GM18498 (cell line): ENCODE data around the gene KDM6A.
"Not testable (repeated sequence)": the region's sequence is repeated elsewhere in the genome, so short reads cannot be mapped to it uniquely, and the experiment has no call there.

ENCODE experiments used
- ATAC-seq: cut with Tn5 transposase; IDR thresholded peaks from one replicate; pipeline ENCODE4 v1.9.1; 2021; ENCODE audit warnings: mild to moderate bottlenecking, moderate library complexity; ENCODE audit not compliant: unreplicated experiment

Gene KDM6A

GRCh38 chrX:45001048-45001447, 128.1 kb downstream of the KDM6A start:
- no peak for ATAC-seq

DNA sequence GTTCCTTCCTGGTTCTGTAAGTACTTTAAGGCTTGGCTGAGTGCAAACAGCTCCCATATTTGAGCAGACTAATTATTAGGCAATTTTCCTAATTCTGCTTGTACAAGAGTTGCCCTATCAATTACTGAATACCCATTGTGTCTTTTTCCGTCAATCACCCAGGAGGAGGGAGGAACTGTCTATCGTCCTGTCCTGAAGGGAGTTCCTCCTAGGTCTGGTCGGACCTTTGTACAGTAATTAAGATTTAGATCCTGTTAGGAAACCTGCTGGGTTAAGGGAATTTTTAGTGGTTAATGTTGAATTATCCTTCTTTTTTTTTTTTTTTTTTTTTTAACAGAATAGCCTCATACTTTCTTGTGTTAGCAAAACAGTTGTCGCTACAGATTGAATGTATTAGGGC, 130.1 kb downstream of the KDM6A start:
- ATAC-seq: no peak

- ATAC-seq: no peak
These were observed 133.2 kb downstream of the KDM6A start for GRCh38 chrX:45006002-45006800.

DNA sequence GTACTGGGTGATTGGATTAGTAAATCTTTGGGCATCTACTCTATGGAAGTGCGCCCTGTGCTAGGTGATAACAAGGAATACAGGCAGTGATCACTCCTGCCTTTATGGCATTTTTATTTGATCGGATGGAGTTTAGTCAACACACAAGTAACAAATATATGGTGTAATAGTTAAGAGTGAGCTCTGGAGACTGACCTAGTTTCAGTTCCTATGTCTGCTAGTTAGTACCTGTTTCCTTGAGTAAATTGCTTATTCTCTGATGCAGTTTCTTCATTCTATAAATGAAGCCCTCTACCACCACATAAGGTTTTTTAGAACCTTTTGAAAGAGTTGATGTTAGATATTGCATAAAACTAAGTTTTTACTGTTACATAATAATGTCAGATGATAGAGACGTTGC, 134.6 kb downstream of the KDM6A start:
- ATAC-seq: no peak

GRCh38 chrX:45009371-45010000, 136.5 kb downstream of the KDM6A start:
- no peak for ATAC-seq

GRCh38 chrX:45011131-45011530, 138.1 kb downstream of the KDM6A start:
- no peak for ATAC-seq

GRCh38 chrX:45011597-45011996, 138.6 kb downstream of the KDM6A start:
- no peak for ATAC-seq

DNA sequence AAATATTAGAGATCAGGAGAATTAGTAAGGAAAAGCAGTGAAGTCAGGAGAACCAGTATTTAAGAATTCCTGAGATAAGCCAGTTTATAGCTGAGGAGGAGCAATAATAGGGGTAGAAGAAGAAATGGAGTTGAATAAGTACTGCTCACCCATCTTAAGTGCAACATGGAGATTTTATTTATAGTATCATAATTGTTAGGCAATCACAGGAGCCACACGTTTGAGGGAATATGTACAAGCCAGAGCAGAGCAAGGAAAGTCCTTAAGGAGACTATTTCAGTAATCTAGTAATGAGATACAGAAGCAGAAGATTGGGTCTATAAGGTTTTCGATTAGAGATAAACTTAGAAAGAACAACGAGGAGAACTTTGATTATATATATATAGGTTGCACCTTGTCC, 145.0 kb downstream of the KDM6A start:
- no peak for ATAC-seq

- no peak for ATAC-seq
These were observed 149.2 kb downstream of the KDM6A start for GRCh38 chrX:45022150-45022549.

GRCh38 chrX:45024501-45024900, 151.5 kb downstream of the KDM6A start:
- no peak for ATAC-seq

GRCh38 chrX:45026036-45026435, 153.0 kb downstream of the KDM6A start:
- no peak for ATAC-seq

GRCh38 chrX:45031830-45032378, 158.9 kb downstream of the KDM6A start:
- no peak for ATAC-seq

DNA sequence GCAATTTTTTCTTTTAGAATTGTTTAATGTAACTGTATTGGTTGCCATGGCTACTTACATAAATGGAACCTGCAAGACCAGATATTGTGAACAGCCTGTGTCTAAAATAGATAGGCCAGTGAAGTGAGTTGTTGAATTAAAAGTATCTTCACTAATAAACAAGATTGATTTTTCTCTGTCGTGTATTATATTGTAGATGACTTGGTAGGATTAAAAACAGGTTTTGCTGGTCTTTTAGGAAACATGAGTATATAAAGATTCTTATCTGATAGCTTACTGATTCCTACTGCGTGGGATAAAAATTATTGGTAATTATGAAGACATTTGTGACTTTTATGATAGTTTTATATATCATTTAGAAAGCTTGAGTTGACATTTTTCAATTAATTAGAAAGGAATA, 162.1 kb downstream of the KDM6A start:
- no peak for ATAC-seq

- ATAC-seq: no peak
These were observed 163.2 kb downstream of the KDM6A start for GRCh38 chrX:45036161-45036560.

GRCh38 chrX:45040137-45040536, 167.1 kb downstream of the KDM6A start:
- not testable (repeated sequence) for ATAC-seq

DNA sequence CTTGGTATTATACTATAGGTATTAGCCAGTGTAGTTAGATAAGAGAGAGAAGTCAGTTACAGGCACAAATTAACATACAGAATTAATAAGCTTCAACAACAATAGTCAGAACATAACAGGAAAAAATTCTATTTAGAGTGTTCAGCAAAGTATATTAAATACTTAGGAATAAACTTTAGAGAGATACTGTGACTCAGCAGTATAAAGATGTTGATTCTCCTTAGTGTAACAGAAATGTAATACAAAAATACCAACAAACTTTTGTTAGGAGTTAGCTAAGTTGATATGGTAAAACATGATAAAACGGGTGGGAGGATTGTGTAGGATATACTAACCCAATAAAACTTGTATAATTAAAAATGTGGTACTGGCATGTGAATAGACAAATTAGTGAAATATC, 173.4 kb downstream of the KDM6A start:
- ATAC-seq: no peak

GRCh38 chrX:45050558-45050957, 177.6 kb downstream of the KDM6A start:
- no peak for ATAC-seq

DNA sequence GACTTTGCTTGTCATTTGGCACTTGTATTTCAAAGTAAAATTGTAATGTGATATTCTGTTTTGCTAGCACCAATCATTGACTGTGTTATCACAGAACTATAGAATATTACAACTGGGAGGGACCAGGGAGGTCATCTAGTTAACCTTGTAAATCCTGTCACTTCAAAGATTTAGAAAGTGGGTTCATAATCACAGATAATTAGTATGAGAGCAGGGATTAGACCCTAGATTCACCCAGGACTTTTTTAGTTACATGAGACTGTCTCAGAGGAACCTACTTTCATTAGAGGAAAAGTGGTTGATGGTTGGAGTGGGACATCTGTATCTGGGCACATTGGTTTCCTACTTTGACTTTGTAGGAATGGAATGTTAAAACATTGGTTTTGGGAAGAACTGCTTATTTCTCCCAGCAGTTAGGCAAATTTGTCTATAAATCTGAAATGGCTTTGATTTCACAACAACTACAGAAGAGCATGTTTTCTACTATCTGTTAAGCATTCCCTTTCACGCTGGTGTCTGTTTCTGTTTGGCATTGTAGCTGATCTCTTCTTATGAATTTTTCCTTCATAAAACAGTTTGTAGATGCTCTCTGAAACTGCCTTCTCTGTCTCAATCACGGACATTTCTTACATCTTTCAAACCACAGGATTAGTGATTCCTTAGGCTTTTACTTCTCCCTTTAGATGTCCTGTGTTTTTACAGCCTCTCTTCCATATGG, 183.6 kb downstream of the KDM6A start:
- ATAC-seq: no peak

DNA sequence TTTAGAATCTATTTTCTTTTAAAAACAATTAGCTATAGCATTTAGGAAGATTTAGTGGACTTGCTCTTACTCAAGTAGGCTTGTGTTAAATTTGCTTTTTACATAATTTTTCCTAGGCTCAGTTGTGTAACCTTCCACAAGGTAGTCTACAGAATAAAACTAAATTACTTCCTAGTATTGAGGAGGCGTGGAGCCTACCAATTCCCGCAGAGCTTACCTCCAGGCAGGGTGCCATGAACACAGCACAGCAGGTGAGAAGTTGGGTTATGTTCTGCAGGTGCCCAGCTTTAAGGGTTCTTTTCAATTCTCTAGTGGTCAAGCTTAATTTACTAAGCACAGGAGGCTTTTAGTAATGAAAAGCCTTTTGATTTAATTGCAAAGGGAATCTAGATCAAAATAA, 186.9 kb downstream of the KDM6A start:
- ATAC-seq: not testable (repeated sequence)

GRCh38 chrX:45063319-45064095, 190.5 kb downstream of the KDM6A start:
- no peak for ATAC-seq

- ATAC-seq: no peak
These were observed 195.6 kb downstream of the KDM6A start for GRCh38 chrX:45068569-45068968.
